Head of caudate nucleus (tissue), 42 donors: ENCODE results near the gene QTRT2.
A peak's percentile ranks its signal among the peaks of the same experiment; 100 is the strongest.

Experiments used
- DNase-seq, 42 donors: peaks; one replicate each; pipeline versions ENCODE4 v3.0.0 to v3.0.0-alpha.2; 2020 to 2021; ENCODE audit warnings: mixed read lengths in 7 of 42
- intact Hi-C: fragments of 100-400 bp; cut with DNase I; formaldehyde crosslinking; loops from one replicate; pipeline ENCODE4 v1.15.0; 2022

QTRT2 gene

GRCh38 chr3:114112696-114113095 is 56.2 kb downstream of the QTRT2 start:
- intact Hi-C loops = no loop called here
- no peak for DNase-seq

GRCh38 chr3:114114719-114115118 is 58.2 kb downstream of the QTRT2 start:
- intact Hi-C loops = no loop called here
- no peak for DNase-seq

GRCh38 chr3:114115143-114115542 is 58.6 kb downstream of the QTRT2 start:
- intact Hi-C loops = no loop called here
- DNase-seq = no peak

GRCh38 chr3:114119776-114120175 is 63.2 kb downstream of the QTRT2 start:
- intact Hi-C loops = no loop called here
- DNase-seq = no peak

GRCh38 chr3:114120211-114120610 is 63.7 kb downstream of the QTRT2 start:
- no peak for DNase-seq
- intact Hi-C loops = no loop called here

GRCh38 chr3:114122027-114122709 is 65.6 kb downstream of the QTRT2 start:
- intact Hi-C loops = no loop called here
- peak in 38 of 42 donors; percentile 7 to 78 (median 44) for DNase-seq

- no peak for DNase-seq
- intact Hi-C loops = no loop called here
These were observed 69.9 kb downstream of the QTRT2 start for GRCh38 chr3:114126461-114126860.

- intact Hi-C loops = no loop called here
- DNase-seq = no peak
These were observed 71.0 kb downstream of the QTRT2 start for GRCh38 chr3:114127517-114127916.

- no peak for DNase-seq
- intact Hi-C loops = no loop called here
These were observed 71.7 kb downstream of the QTRT2 start for GRCh38 chr3:114128231-114128630.

- intact Hi-C loops = no loop called here
- no peak for DNase-seq
These were observed 72.3 kb downstream of the QTRT2 start for GRCh38 chr3:114128826-114129225.

GRCh38 chr3:114132500-114132899 is 76.0 kb downstream of the QTRT2 start:
- intact Hi-C loops = no loop called here
- no peak for DNase-seq

- intact Hi-C loops = no loop called here
- no peak for DNase-seq
These were observed 77.4 kb downstream of the QTRT2 start for GRCh38 chr3:114133947-114134346.
